NCI-H2227 treated with DMSO at 0.1 percent for 48 hours (cell line): ENCODE data around the gene SH2D3A.
"Not testable (repeated sequence)": the region's sequence is repeated elsewhere in the genome, so short reads cannot be mapped to it uniquely, and the experiment has no call there.

ENCODE experiments used
- DNase-seq: peaks from one replicate; lab custom pipeline; 2025; lab: John Stamatoyannopoulos, UW

Gene SH2D3A

DNA sequence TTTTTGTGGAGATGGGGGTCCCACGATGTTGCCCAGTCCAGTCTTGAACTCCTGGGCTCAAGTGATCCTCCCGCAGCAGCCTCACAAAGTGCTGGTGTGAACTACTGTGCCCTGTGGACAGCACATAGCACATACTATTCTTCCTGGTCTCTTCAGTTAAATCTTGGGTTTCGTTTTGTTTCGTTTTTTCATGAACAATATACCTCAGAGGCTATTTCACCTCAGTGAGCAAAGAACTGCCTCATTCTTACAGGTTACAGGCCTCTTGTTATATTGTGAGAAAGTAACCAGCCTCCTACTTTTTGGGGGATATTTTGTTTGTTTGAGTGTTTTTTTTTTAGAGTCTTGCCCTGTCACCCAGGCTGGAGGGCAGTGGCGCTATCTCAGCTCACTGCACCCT lies 45.5 kb downstream of the SH2D3A start:
- DNase-seq: no peak

DNA sequence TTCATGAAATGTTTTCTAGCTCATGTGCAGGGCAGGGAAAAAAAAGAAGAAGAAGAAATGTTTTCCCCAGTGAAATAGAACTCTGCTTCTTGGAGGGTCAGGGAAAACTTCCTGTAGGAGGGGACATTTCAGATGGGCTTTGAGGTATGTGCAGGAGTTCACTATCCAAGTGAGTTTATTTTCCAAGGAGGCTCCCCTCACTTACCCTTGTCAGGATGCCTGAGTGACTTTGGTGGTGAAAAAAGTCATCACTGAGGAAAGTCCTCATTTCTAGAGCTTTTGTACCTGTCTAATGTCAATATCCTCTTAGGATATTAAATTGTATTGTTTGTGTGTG lies 46.1 kb downstream of the SH2D3A start:
- DNase-seq: no peak

DNA sequence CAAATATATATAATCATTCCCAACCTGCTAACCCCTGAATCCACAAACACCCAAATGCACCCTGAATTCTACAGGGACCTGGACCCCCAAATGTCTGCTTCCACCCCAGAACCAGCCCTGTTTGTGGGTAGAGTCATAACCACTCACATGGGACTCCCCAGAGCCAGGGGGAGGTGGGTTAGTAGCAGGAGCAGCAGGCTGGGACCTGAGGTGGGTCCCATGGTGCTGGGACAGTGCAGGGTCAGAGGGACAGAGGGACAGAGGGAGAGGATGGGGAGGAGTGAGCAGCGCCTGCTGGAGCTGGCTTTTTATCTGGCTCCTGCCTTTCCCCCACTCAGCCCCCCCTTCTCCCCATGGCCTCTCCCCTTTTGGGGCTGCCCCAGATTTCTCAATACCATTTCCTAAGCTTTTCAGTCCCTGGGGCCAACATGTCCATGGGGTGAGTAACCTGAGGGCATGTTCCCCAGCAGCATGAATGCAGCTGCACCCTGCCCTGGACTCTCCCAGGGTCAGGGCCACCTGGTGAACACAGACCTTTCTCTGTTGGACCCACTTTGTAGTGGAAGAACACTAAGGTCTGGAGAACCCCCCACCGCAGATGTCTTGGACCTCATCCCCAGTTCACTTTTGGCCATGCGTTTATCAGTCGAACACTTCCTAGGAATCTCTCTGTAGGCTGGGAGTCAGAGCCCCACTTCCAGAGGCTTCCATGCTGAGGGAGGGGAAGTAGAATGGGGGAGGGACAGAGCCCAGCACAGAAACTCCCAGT lies 46.7 kb downstream of the SH2D3A start, which contains the start of gene C3:
C3 (minus strand) TSS at position 282 of the 769 bp plus-strand sequence; CDS start at position 221, 61 bp downstream.
- no peak for DNase-seq

DNA sequence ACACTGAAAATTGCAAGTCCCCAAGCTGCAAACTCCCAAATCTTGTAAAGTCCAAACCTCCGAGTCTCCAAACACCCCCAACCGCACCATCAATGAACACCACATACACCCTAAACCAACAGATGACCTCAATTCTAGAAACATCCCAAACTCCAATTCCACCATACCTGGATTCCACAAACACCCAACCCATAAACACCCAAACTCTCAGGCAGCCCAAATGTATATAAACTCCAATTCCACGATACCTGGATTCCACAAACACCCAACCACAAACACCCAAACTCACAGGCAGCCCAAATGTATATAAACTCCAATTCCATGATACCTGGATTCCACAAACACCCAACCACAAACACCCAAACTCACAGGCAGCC lies 47.3 kb downstream of the SH2D3A start:
- DNase-seq: no peak

DNA sequence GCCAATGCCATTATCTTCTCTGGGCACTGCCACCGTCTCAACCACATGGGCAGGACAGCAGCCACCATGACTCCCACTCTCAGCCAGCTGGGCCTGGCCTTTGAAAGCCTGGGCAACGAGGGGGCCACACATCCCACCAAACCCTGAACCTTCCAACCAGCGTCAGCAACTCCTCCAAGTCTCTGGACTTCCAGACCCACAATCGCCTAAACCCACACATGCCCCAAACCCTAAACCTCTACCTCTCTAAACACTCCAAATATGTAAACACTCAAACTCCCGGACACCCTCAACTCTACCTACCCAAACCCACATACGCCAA lies 47.7 kb downstream of the SH2D3A start:
- no peak for DNase-seq

DNA sequence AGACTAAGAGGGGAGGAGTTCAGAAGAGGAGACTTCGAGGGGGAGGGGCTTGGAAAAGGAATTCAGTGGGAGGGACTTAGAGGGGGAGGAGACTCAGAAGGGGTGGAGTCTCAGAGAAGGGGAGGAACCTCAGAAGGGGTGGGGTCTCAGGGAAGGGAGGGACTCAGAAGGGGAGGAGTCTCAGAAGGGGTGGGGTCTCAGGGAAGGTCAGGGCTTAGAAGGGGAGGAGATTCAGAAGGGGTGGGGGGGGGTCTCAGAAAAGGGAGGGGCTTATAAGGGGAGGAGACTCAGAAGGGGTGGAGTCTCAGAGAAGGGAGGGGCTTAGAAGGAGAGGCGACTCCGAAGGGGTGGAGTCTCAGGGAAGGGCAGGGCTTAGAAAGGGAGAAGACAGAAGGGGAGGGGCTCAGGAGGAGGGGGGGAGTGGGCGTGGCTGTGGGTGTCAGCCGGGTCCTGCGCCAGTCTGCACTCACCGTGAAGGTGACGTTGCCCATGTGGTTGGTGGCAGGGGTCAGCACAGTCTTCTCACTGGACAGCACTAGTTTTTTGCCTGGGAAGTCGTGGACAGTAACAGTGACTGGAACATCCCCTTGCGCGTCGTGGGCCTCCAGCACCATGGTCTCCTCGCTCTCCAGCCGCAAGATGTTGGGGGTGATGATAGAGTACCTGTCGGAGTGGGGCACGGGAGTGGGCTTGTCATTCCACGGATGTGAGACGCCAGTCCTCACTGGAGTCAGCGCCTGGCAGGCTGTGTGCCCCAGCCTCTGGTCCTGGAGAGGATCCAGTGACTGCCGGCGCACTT lies 48.3 kb downstream of the SH2D3A start:
- no peak for DNase-seq

DNA sequence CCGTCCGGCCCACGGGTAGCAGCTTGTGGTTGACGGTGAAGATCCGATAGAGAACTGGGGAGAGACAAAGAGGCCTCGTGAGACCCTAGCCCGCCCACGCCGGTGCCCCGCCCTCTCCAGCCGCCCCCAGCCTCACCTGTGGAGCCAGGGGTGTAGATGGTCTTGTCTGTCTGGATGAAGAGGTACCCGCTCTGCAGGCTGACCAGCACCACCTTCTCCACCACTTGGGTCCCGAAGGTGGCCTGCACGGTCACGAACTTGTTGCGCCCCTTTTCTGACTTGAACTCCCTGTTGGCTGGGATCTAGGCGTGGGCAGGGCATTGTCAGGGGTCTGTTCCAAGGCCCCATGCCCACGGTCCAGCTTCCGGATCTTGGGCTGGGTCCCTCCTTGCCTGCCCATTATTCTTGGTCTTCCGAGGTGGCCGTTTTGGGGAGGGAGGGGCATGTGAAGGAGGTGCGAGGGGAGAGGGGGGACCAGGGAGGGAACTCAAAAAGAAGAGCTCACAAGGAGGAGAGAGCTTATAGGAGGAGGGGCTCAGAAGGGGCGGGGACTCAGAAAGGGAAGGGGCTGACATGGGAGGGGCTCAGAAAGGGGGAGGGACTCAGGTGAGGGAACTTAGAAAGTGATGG lies 49.0 kb downstream of the SH2D3A start:
- DNase-seq: no peak

DNA sequence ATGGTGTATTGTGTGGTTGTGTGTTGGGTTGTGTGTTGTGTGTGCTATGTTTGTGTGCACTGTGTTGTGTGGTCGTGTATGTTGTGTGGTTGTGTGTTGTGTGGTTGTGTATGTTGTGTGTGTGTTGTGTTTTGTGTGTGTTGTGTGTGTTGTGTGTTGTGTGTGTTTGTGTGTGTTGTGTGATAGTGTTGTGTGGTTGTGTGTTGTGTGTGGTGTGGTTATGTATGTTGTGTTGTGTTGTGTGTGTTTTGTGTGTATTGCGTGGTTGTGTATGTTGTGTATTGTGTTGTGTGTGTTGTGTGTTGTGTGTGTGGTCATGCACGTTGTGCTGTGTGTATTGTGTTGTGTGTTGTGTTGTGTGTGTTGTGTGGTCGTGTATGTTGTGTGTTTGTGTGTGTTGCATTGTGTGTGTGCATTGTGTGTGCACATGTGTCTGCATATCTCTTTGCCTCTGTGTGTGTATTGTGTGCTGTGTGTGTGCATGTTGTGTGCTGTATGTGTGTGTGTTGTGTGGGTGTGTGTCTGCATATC lies 49.7 kb downstream of the SH2D3A start:
- no peak for DNase-seq

DNA sequence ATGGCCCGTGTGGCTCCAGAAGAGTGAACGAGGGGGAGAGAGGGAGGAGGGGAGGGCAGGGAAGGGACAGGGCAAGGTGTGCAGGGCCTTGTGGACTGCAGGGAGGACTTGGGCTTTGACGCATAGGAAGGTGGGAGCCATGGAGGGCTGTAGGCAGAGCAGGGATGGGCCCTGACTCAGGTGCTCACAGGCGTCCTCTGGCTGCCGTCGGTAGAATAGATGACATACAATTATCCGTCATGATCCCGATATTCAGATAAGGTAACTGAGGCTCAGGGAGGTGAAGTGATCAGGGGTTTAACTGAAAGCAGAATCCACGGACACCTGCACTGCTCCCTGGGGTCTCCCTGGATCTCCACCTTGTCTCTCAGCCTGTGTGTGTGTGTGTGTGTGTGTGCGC lies 50.2 kb downstream of the SH2D3A start:
- DNase-seq: no peak

DNA sequence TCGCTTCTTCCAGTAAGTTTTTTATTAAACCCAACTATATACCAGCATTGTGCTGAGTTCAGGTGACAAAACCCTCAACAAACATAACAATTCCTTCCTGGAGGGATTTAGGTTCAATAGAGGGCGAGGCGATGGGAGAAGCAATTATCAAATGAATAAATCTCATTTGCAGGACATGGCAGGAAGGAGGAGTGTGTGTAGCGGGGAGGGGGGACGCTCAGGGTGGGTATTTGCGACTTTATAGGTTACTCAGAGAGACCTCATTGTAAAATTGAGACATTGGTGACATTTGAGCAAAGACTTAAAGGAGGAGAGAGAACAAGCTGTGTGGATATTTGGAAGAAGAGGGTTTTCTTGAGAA lies 50.6 kb downstream of the SH2D3A start:
- DNase-seq: no peak

DNA sequence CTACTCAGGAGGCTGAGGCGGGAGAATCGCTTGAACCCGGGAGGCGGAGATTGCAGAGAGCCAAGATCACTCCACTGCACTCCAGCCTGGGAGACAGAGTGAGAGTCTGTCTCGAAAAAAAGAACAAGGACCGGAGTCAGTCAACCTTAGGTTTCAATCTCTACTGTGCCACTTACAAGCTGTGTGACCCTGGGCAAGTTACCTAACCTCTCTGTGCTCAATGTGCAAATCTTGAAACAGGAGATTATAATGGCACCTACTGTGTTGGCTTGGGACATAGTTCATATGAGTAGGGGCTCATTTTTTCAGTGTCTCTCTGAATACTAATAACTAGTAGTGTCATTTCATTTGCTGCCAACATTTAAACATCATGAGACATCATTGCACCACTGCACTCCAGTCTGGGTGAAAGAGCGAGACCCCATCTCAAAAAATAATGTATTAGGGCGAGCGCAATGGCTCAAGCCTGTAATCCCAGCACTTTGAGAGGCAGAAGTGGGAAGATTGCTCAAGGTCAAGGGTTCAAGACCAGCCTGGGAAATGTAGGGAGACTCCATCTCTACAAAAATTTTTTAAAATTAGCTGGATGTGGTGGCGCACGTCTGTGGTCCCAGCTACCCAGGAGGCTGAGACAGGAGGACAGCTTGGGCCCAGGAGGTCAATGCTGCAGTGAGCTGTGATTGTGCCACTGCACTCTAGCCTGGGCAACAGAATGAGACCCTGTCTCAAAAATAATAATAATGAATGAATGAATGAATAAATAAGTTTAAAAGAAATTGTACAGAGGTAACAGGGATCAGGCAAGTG lies 52.3 kb downstream of the SH2D3A start:
- no peak for DNase-seq

DNA sequence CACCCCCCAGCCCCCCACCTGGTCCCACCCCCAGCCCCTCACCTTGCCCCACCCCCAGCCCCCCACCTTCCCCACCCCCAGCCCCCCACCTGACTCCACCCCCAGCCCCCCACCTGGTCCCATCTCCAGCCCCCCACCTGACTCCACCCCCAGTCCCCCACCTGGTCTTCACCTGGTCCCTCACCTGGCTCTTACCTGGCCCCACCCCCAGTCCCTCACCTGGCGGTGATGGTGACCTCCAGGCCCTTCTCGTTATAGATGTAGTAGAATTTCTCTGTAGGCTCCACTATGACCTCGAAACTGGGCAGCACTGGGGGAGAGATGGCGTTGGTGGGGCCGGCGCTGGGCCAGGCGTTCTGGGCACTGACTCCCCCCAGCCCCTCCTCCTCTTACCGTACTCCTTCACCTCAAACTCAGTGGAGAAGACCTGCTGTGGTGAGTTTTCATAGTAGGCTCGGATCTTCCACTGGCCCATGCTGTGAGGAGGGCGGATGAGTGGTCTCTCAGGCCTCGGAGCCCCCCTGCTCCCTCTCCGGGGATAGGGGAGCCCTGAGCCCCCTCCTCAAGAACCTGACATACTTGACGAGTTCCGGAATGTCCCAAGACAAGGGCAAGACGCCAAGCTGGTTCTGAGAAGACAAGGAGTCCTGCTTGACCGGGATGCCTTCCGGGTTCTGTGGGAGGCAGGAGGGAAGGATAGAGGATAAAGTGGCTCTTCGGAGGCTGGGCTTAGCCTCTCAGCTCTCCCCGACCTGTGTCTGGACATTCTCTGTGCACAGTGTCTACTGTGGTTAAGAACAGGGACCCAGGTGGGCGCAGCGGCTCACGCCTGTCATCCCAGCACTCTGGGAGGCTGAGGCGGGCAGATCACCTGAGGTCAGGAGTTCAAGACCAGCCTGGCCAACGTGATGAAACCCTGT lies 53.2 kb downstream of the SH2D3A start:
- no peak for DNase-seq

DNA sequence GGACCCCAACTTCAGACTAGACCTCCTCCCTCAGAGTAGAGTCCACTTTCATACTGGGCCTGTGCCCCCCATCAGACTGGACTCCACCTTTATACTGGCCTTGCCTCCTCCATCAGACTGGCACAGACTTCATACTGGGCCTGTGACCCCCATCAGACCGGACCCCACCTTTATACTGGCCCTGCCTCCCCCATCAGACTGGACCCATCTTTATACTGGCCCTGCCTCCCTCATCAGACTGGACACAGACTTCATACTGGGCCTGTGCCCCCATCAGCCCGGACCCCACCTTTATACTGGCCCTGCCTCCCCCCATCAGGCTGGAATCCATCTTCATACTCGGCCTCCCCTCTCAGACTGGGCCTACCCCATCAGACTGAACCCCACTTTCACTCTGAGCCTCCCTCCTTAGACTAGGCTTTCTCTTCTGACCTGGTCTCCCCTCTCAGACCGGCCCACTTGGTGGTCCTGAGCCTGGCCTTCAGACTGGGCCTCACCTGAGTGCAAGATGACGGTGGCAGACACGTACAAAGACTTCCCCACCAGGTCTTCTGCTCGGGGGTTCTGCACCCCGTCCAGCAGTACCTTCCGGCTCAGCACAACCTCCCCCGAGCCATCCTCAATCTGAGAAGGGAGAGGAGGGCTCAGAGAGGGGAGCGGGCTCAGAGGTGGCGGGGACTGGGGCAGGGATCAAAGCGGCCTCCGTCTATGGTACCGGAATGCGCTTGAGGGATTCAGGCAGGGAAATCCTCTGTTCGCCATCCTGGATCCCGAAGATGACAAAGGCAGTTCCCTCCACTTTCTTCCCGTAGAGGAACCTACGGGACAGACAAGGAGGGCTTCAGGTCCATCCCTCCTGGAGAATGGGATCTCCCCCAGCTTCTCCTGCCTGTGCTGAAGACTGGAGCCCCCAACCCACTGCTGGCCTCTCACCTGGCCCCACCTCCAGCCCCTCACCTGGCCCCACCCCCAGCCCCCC lies 54.3 kb downstream of the SH2D3A start:
- no peak for DNase-seq

DNA sequence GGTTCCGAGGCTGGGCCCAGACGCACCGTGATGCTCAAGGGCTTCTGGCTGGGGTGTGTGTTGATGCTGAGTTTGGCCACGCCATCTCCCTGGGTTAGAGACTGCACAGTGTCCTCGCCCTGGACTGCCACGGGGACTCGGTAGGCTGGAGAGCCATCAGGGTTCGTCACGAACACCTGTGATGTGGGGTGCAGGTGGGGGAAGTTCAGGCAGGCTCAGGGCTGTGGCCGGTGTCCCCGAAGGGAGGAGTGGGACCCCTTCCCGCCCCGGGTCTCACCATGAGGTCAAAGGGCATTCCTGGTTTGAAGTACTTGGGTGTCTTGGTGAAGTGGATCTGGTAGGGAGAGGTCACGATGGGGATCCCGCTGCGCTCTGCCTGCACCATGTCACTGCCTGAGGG lies 55.0 kb downstream of the SH2D3A start:
- no peak for DNase-seq

DNA sequence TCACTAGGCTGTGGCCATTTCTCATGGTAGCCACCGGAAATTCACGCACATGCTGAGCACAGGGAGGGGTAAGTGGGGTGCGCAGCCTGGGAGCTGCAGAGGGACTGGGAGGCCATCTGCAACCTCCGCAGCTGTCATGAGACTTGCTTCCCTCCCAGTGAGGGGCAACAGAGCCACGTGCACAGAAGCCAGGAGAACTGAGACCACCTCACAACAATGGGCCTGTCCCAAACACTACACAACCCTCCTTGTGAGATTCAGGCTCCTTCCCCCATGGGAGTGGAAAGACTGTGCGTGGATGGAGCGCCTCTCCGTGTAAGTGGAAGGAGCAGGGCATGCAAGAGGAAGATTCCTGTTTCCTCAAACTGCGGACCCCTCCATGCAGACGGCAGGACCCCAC lies 55.6 kb downstream of the SH2D3A start:
- no peak for DNase-seq

DNA sequence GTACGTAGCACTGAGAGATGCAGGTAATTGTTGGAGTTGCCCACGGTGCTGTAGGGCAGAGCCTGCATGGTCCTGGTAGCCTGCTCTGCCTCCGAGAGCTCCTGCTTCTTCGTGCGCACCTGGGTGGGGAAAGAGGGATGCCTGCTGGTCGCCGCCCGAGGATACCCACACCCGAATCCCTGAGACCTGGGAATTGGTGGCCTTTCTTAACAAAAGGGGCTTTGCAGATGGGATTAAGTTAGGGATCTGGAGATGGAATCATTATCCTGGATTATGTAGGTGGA lies 56.2 kb downstream of the SH2D3A start:
- DNase-seq: no peak

DNA sequence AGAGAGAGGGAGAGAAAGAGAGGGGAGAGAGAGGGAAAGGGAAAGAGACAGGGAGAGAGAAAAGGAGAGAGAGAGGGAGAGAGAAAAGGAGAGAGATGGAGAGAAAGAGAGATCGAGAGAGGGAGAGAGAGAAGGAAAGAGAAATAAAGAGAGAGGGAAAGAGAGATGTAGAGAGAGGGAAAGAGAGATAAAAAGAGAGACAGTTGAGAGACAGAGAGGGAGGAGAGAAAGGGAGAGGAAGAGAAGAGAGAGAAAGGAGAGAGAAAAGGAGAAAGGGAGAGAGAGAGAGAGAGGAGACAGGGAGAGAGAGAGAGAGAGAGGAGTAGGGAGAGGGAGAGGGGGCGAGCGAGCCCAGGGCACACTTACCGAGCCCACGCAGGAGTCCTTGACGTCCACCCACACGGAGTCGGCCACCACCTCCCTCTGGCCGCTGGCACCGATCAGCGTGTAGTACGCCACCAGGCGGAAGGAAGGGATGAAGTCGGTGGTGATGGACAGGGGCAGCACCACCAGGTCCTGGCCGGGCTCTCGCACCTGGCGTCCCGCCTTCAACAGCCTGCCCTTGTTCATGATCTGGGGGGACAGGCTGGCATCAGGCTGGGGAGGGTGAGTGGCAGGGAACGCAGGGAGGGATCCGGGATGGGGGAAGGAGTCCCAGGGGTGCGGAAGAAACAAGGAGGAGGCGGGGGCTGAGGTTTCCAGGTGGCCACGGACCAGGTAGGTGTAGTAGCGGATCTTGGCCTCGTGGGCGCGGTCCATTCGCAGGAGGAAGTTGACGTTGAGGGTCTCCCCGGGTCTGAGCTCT lies 56.8 kb downstream of the SH2D3A start:
- no peak for DNase-seq

DNA sequence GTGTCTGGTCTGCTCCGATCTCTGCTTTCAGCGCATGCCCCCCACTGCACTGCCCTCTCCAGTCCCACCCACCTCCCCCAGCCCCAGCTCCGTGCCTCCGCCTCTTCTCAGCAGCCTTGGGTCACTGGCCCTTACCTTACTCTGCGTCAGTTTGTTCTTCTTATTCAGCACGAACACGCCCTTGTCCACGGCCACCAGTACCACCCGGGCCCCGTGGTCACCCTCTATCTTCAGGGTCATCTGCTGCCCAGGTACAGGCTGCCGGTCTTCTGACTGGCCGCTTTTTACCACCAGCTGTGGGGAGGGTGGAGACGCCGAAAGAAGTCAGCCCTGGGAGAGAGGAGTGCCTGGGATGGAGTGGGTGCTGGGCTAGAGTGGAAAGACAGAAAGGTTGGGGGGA lies 57.7 kb downstream of the SH2D3A start:
- DNase-seq: no peak

DNA sequence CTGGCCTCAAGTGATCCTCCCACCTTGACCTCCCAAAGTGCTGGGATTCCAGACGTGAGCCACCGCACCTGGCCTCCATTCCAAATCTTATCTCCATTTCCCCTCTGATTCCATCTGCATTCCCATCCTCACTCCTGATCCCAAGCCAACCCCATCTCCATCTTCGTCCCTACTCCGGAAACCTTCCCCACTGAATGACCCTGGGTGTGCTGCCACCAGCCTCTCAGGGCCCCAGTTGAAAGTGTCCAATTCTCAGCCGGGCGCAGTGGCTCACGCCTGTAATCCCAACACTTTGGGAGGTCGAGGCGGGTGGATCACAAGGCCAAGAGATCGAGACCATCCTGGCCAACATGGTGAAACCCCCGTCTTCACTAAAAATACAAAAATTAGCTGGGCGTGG lies 58.3 kb downstream of the SH2D3A start:
- DNase-seq: not testable (repeated sequence)
